Measurements from ENCODE around the gene TOMM7. TPM values are rescaled to one million over a fixed set of nuclear protein-coding genes. Genes with fewer than 3 reads are reported as not detected.
"Not testable (repeated sequence)": the region's sequence is repeated elsewhere in the genome, so short reads cannot be mapped to it uniquely, and the experiment has no call there.

The TOMM7 gene
- total RNA-seq, 1 donor from 2014 or later, result 191 TPM

GRCh38 chr7:22791204-22792158, 31.2 kb downstream of the TOMM7 start:
- Mint-ChIP-seq H3K9me3 (ENCODE audit: unreplicated experiment) (no peaks in the 10 kb centered on the region), H3K4me3 (ENCODE audit: unreplicated experiment) (no peak overlapping the region), H3K27ac (ENCODE audit: unreplicated experiment) (no peak overlapping the region), H3K27me3 (ENCODE audit: unreplicated experiment) (peaks cover 2% of the 10 kb centered on the region), H3K4me1 (ENCODE audit: unreplicated experiment) (no peaks in the 10 kb centered on the region), H3K36me3 (ENCODE audit: low read depth, unreplicated experiment) (peaks cover 4% of the 10 kb centered on the region)
- no peak for DNase-seq (ENCODE audit: low spot score)
- TF ChIP-seq, protein P1, sequence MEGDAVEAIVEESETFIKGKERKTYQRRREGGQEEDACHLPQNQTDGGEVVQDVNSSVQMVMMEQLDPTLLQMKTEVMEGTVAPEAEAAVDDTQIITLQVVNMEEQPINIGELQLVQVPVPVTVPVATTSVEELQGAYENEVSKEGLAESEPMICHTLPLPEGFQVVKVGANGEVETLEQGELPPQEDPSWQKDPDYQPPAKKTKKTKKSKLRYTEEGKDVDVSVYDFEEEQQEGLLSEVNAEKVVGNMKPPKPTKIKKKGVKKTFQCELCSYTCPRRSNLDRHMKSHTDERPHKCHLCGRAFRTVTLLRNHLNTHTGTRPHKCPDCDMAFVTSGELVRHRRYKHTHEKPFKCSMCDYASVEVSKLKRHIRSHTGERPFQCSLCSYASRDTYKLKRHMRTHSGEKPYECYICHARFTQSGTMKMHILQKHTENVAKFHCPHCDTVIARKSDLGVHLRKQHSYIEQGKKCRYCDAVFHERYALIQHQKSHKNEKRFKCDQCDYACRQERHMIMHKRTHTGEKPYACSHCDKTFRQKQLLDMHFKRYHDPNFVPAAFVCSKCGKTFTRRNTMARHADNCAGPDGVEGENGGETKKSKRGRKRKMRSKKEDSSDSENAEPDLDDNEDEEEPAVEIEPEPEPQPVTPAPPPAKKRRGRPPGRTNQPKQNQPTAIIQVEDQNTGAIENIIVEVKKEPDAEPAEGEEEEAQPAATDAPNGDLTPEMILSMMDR (IDR thresholded peaks at IDR 0.05; ENCODE audit: unreplicated experiment), result no peak

DNA sequence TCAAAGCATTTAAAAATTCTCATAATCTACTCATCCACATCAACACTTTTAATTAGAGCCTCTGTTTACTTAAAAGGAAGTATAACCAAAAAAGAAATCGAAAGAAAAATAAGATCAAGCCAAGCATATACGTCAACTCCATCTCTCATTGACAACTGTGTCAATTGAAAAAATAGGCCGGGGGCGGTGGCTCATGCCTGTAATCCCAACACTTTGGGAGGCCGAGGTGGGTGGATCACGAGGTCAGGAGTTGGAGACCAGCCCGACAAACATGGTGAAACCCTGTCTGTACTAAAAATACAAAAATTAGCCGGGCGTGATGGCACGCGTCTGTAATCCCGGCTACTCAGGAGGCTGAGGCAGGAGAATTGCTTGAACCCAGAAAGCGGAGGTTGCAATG, 32.0 kb downstream of the TOMM7 start:
- H3K36me3 Mint-ChIP-seq (ENCODE audit: low read depth, unreplicated experiment); H3K4me3 Mint-ChIP-seq (ENCODE audit: unreplicated experiment); H3K4me1 Mint-ChIP-seq (ENCODE audit: unreplicated experiment); DNase-seq (ENCODE audit: low spot score); H3K27ac Mint-ChIP-seq (ENCODE audit: unreplicated experiment); H3K9me3 Mint-ChIP-seq (ENCODE audit: unreplicated experiment); H3K27me3 Mint-ChIP-seq (ENCODE audit: unreplicated experiment): not testable (repeated sequence)

- H3K36me3 Mint-ChIP-seq (ENCODE audit: low read depth, unreplicated experiment), result no peaks in the 10 kb centered on the region
- H3K27me3 Mint-ChIP-seq (ENCODE audit: unreplicated experiment), result no peaks in the 10 kb centered on the region
- TF ChIP-seq, protein P1 (IDR thresholded peaks at IDR 0.05; ENCODE audit: unreplicated experiment), result no peak
- H3K9me3 Mint-ChIP-seq (ENCODE audit: unreplicated experiment), result no peaks in the 10 kb centered on the region
- no peak overlapping the region for H3K27ac Mint-ChIP-seq (ENCODE audit: unreplicated experiment)
- DNase-seq (ENCODE audit: low spot score), result no peak
- H3K4me3 Mint-ChIP-seq (ENCODE audit: unreplicated experiment), result no peak overlapping the region
- peaks cover 3% of the 10 kb centered on the region for H3K4me1 Mint-ChIP-seq (ENCODE audit: unreplicated experiment)
Observed at GRCh38 chr7:22787951-22788350, 34.7 kb downstream of the TOMM7 start.

DNA sequence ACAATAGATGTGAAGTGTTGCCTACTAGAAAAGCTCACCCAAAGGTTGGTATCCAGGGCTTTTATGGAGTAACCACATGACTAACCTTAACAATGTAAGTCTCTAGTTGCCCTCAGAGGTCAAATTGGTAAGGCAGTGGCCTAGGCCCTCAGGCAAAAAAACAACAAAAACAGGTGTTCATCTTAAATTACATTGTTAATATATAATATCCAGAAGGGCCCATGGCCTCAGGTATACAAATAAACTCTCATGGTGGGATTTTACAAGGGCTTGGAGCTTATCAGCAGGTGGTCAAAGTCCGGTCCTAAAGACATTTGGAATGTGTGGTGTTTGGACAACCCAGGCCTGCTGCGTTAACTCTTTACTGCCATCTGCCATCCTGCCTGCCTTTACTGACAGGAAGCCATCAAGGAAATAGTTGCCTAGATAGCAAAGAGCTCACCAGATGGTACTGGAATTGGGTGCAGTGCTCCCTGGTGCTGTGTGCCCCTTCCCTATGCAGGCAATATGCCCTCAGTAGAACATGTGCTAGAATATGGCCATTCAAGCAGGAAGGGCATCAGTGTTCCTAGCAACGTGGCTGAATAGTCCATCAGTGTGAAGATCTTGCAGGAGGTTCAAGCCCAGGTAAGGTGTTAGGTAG, 36.2 kb downstream of the TOMM7 start:
- H3K4me1 Mint-ChIP-seq (ENCODE audit: unreplicated experiment), result peaks cover 3% of the 10 kb centered on the region
- H3K36me3 Mint-ChIP-seq (ENCODE audit: low read depth, unreplicated experiment), result no peaks in the 10 kb centered on the region
- H3K4me3 Mint-ChIP-seq (ENCODE audit: unreplicated experiment), result no peak overlapping the region
- H3K27ac Mint-ChIP-seq (ENCODE audit: unreplicated experiment), result no peak overlapping the region
- TF ChIP-seq, protein P1 (IDR thresholded peaks at IDR 0.05; ENCODE audit: unreplicated experiment), result no peak
- DNase-seq (ENCODE audit: low spot score), result no peak
- H3K9me3 Mint-ChIP-seq (ENCODE audit: unreplicated experiment), result no peaks in the 10 kb centered on the region
- H3K27me3 Mint-ChIP-seq (ENCODE audit: unreplicated experiment), result peaks cover 3% of the 10 kb centered on the region

- no peak overlapping the region for H3K27ac Mint-ChIP-seq (ENCODE audit: unreplicated experiment)
- H3K4me3 Mint-ChIP-seq (ENCODE audit: unreplicated experiment), result no peak overlapping the region
- H3K27me3 Mint-ChIP-seq (ENCODE audit: unreplicated experiment), result peaks cover 3% of the 10 kb centered on the region
- no peaks in the 10 kb centered on the region for H3K9me3 Mint-ChIP-seq (ENCODE audit: unreplicated experiment)
- H3K4me1 Mint-ChIP-seq (ENCODE audit: unreplicated experiment), result peaks cover 3% of the 10 kb centered on the region
- H3K36me3 Mint-ChIP-seq (ENCODE audit: low read depth, unreplicated experiment), result no peaks in the 10 kb centered on the region
- TF ChIP-seq, protein P1 (IDR thresholded peaks at IDR 0.05; ENCODE audit: unreplicated experiment), result no peak
- no peak for DNase-seq (ENCODE audit: low spot score)
Observed at GRCh38 chr7:22784346-22784745, 38.3 kb downstream of the TOMM7 start.
